Left lung (tissue), 10 donors: ENCODE data around the gene SLC9A5. TPM values are rescaled to one million over a fixed set of nuclear protein-coding genes. Genes with fewer than 3 reads are reported as not detected.

Source experiments
- ATAC-seq: fragments of 200-7000 bp; cut with Tn5 transposase; one replicate; pipeline ENCODE4 v1.9.1; 2020; ENCODE audit warnings: moderate library complexity
- DNase-seq, 4 donors: peaks; one replicate each; pipeline ENCODE4 v3.0.0-alpha.2; 2013 to 2020
- H3K27ac ChIP-seq, 2 donors: fragments of 200-600 bp; sonication (generic) in 1 of 2; one replicate each; pipeline versions ENCODE4 v1.5.0 to v1.8.0; 2020 to 2021
- H3K27me3 ChIP-seq, 2 donors: fragments of 200-600 bp; sonication (generic) in 1 of 2; one replicate each; pipeline versions ENCODE4 v1.5.0 to v1.8.0; 2020 to 2021
- H3K36me3 ChIP-seq, 2 donors: fragments of 200-600 bp; sonication (generic) in 1 of 2; one replicate each; pipeline versions ENCODE4 v1.5.0 to v1.8.0; 2020 to 2021
- H3K4me1 ChIP-seq, 2 donors: fragments of 200-600 bp; one replicate each; pipeline ENCODE4 v1.8.0; 2021
- H3K4me3 ChIP-seq, 2 donors: fragments of 200-600 bp; sonication (generic) in 1 of 2; one replicate each; pipeline versions ENCODE4 v1.5.0 to v1.8.0; 2020 to 2021; ENCODE audit warnings: mild to moderate bottlenecking in 1 of 2
- H3K9me3 ChIP-seq, 2 donors: fragments of 200-600 bp; sonication (generic) in 1 of 2; one replicate each; pipeline versions ENCODE4 v1.5.0 to v1.8.0; 2020 to 2021
- intact Hi-C, 2 donors: fragments of 100-400 bp; cut with DNase I; formaldehyde crosslinking; loops; one replicate each; pipeline versions ENCODE4 v1.11.2 to v1.14.2; 2022
- polyA plus RNA-seq, 6 donors: library from polyadenylated mRNA; unstranded; fragments of 120-200 nt; gene quantifications; one replicate each; pipeline ENCODE4 v1.2.1, GENCODE V29; 2013; ENCODE audit not compliant: insufficient read length in 6 of 6
- total RNA-seq, 2 donors: library from RNA; stranded (reverse); fragmentation: NEBNext Ultra II Directional; extraction: Animal tissue kit (Norgen Biotek cat#: 25700); gene quantifications; one replicate each; pipeline ENCODE4 v1.2.1, GENCODE V29; 2021
- TF ChIP-seq, protein P1 (sequence below), 2 donors: fragments of 200-600 bp; sonication (generic) in 1 of 2; IDR thresholded peaks; one replicate each; pipeline versions ENCODE4 v1.5.0 to v1.8.0; 2021; ENCODE audit warnings: antibody characterized with exemption in 2 of 2
- donor health status: DM: no; HTN: yes; CAD: no.
- donor health status: DM: no; HTN: no; CAD: no.

The SLC9A5 gene
- total and polyA plus RNA-seq, 8 donors = 3.2 to 26.1 (median 20.9) TPM

DNA sequence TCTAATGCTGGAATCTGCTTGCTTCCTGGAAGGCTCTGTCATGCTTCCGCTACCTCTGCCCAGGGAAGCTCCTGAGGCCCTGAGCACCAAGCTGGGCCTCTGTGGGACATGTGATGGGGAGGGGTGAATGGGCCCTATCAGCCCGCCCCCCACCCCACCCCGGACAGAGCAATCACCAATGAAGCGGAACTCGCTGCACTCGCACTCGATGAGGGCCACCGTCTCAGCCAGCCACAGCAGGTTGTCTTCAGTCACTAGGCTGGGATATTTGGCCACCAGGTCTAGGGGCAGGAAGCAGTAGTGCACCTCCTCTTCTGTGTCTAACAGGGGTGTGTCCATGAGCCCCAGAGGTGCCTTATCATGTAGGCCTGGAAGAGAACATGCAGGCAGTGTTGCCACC lies 54.2 kb downstream of the SLC9A5 start:
- DNase-seq = no peak
- Histone ChIP-seq H3K27ac (no peak overlapping the region), H3K4me1 (no peaks in the 10 kb centered on the region), H3K36me3 (no peaks in the 10 kb centered on the region), H3K27me3 (no peaks in the 10 kb centered on the region), H3K9me3 (no peaks in the 10 kb centered on the region), H3K4me3 (no peak overlapping the region)
- TF ChIP-seq, protein P1, sequence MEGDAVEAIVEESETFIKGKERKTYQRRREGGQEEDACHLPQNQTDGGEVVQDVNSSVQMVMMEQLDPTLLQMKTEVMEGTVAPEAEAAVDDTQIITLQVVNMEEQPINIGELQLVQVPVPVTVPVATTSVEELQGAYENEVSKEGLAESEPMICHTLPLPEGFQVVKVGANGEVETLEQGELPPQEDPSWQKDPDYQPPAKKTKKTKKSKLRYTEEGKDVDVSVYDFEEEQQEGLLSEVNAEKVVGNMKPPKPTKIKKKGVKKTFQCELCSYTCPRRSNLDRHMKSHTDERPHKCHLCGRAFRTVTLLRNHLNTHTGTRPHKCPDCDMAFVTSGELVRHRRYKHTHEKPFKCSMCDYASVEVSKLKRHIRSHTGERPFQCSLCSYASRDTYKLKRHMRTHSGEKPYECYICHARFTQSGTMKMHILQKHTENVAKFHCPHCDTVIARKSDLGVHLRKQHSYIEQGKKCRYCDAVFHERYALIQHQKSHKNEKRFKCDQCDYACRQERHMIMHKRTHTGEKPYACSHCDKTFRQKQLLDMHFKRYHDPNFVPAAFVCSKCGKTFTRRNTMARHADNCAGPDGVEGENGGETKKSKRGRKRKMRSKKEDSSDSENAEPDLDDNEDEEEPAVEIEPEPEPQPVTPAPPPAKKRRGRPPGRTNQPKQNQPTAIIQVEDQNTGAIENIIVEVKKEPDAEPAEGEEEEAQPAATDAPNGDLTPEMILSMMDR (IDR thresholded peaks at IDR 0.05) = no peak
- ATAC-seq = no peak
- intact Hi-C loops = no loop called here

DNA sequence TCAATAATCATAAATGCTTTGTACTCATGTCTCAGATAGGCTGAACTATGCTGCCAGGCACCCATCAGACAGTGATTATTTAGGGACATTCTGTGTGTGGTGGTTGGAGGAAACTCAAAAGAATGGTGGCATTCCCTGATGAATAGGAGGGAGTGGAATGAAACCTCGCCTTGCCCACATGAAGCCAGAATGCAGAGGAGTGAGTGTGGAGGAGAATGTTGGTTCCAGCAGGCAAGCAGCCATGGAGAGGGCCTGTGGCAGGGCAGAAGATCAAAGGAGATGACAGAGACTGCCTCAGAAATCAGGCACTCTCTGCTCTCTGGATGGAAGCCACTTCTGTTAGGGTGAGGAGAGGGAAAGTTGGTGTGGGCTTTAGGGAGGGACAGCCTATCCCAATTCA lies 55.2 kb downstream of the SLC9A5 start:
- TF ChIP-seq, protein P1 (IDR thresholded peaks at IDR 0.05) = no peak
- intact Hi-C loops = no loop called here
- Histone ChIP-seq H3K9me3 (no peaks in the 10 kb centered on the region), H3K4me1 (no peaks in the 10 kb centered on the region), H3K27ac (no peak overlapping the region), H3K36me3 (no peaks in the 10 kb centered on the region), H3K27me3 (no peaks in the 10 kb centered on the region), H3K4me3 (no peak overlapping the region)
- ATAC-seq = no peak
- DNase-seq = no peak

- DNase-seq (no peak), ATAC-seq (no peak)
- no peaks in the 10 kb centered on the region for H3K4me1 ChIP-seq
- H3K27me3 ChIP-seq = no peaks in the 10 kb centered on the region
- no peak overlapping the region for H3K4me3 ChIP-seq
- H3K27ac ChIP-seq = no peak overlapping the region
- TF ChIP-seq, protein P1 (IDR thresholded peaks at IDR 0.05) = no peak
- no peaks in the 10 kb centered on the region for H3K36me3 ChIP-seq
- no peaks in the 10 kb centered on the region for H3K9me3 ChIP-seq
- intact Hi-C loops = no loop called here
Observed at GRCh38 chr16:67305216-67306071, 56.7 kb downstream of the SLC9A5 start.

DNA sequence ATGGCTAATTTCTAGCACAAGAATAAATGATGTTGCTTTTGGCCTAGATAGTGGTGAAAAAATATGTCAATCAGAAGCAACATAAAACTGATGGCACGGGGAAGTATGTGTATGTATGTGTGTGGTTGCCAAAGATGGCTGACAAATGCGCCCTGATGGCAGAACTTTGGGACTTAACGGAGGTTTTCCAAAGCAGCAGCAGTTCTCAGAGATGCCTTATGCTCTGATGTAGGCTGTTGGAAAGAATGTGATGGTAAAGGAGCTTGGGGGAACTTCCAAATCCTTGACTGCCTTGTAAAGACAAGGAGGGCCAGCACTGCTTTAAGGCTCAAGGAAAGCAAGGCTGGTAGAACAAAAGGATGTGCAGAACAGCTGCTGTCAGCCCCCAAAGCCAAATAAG lies 61.8 kb downstream of the SLC9A5 start:
- no peak overlapping the region for H3K27ac ChIP-seq
- intact Hi-C loops = no loop called here
- no peaks in the 10 kb centered on the region for H3K4me1 ChIP-seq
- DNase-seq = no peak
- ATAC-seq = no peak
- TF ChIP-seq, protein P1 (IDR thresholded peaks at IDR 0.05) = no peak
- H3K27me3 ChIP-seq = no peaks in the 10 kb centered on the region
- no peaks in the 10 kb centered on the region for H3K9me3 ChIP-seq
- no peak overlapping the region for H3K4me3 ChIP-seq
- H3K36me3 ChIP-seq = no peaks in the 10 kb centered on the region

GRCh38 chr16:67311607-67312488 lies 63.1 kb downstream of the SLC9A5 start:
- peak; percentile 78 for ATAC-seq

More at GRCh38 chr16:67311607-67312488, 63.1 kb downstream of the SLC9A5 start:
- Histone ChIP-seq H3K4me3 (no peak overlapping the region), H3K27ac (peak overlapping the region; percentile 44 to 53), H3K9me3 (no peaks in the 10 kb centered on the region), H3K4me1 (no peaks in the 10 kb centered on the region), H3K36me3 (no peaks in the 10 kb centered on the region), H3K27me3 (no peaks in the 10 kb centered on the region)
- intact Hi-C loops = no loop called here
- TF ChIP-seq, protein P1 (IDR thresholded peaks at IDR 0.05) = no peak
- no peak for DNase-seq
